Gastrocnemius medialis (tissue), 4 donors: ENCODE results near the gene APOH. TPM values are rescaled to one million over a fixed set of nuclear protein-coding genes. Genes with fewer than 3 reads are reported as not detected.

ENCODE experiments used
- ATAC-seq, 2 donors: fragments of 150-250 bp; one replicate each; pipeline ENCODE4 v1.9.1; 2016
- DNase-seq, 2 donors: peaks; one replicate each; pipeline ENCODE4 v3.0.0-alpha.2; 2019
- H3K27ac ChIP-seq, 4 donors: fragments of 200-600 bp; sonication (generic); 1 replicate in 1 of 4; 2 replicates in 3 of 4; pipeline ENCODE4 v1.5.1; 2016 to 2018; ENCODE audit warnings: mild to moderate bottlenecking in 2 of 4, moderate library complexity in 1 of 4
- H3K27me3 ChIP-seq, 3 donors: fragments of 200-600 bp; sonication (generic) in 2 of 3; 1 replicate in 1 of 3; 2 replicates in 2 of 3; pipeline versions ENCODE4 v1.5.1 to v1.6.0; 2016 to 2019; ENCODE audit warnings: mild to moderate bottlenecking in 1 of 3, moderate library complexity in 1 of 3
- H3K36me3 ChIP-seq, 2 donors: fragments of 200-600 bp; sonication (generic) in 1 of 2; one replicate each; pipeline ENCODE4 v1.5.1; 2017 to 2018
- H3K4me1 ChIP-seq, 2 donors: fragments of 200-600 bp; sonication (generic) in 1 of 2; one replicate each; pipeline ENCODE4 v1.5.1; 2016 to 2017; ENCODE audit warnings: mild to moderate bottlenecking in 2 of 2
- H3K4me3 ChIP-seq, 4 donors: fragments of 200-600 bp; sonication (generic) in 3 of 4; 1 replicate in 1 of 4; 2 replicates in 3 of 4; pipeline ENCODE4 v1.5.1; 2016 to 2019; ENCODE audit warnings: mild to moderate bottlenecking in 2 of 4
- H3K9me3 ChIP-seq, 3 donors: fragments of 200-600 bp; sonication (generic) in 2 of 3; 1 replicate in 1 of 3; 2 replicates in 2 of 3; pipeline ENCODE4 v1.5.1; 2016 to 2019
- CTCF ChIP-seq, 5 experiments: fragments of 450-650 bp in 3 of 5; fragments of 200-600 bp in 2 of 5; sonication (generic) in 2 of 5; IDR thresholded peaks in 4 of 5; conservative IDR thresholded peaks in 1 of 5; 1 replicate in 4 of 5; 2 replicates in 1 of 5; pipeline ENCODE4 v1.5.1; 2016 to 2019; ENCODE audit warnings: antibody characterized with exemption in 5 of 5, mild to moderate bottlenecking in 3 of 5, moderate library complexity in 3 of 5
- POLR2A ChIP-seq, 2 donors: fragments of 450-650 bp; IDR thresholded peaks; one replicate each; pipeline ENCODE4 v1.6.1; 2017; ENCODE audit warnings: antibody characterized with exemption in 2 of 2, mild to moderate bottlenecking in 2 of 2, moderate library complexity in 2 of 2
- in situ Hi-C, 4 donors: fragments of 200-750 bp; cut with MboI; loops; one replicate each; pipeline versions ENCODE4 v1.15.0 to v1.8.0; 2017; ENCODE audit warnings: low sequenced_read_pairs in 4 of 4
- intact Hi-C: fragments of 100-400 bp; cut with DNase I; formaldehyde crosslinking; loops from one replicate; pipeline ENCODE4 v1.15.1; 2023; ENCODE audit warnings: low total_unique reads
- total RNA-seq, 4 donors: library from RNA; depleted of rRNA; stranded (reverse); fragments of >200 nt; gene quantifications; one replicate each; pipeline versions ENCODE4 v1.1.0 to v1.2.3, GENCODE V29; 2016

Gene APOH, protein sequence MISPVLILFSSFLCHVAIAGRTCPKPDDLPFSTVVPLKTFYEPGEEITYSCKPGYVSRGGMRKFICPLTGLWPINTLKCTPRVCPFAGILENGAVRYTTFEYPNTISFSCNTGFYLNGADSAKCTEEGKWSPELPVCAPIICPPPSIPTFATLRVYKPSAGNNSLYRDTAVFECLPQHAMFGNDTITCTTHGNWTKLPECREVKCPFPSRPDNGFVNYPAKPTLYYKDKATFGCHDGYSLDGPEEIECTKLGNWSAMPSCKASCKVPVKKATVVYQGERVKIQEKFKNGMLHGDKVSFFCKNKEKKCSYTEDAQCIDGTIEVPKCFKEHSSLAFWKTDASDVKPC
- total RNA-seq: 10 to 100 TPM in 1 of 4 donors, 1 to 10 TPM in 1, not detected in 2; 4.4 to 11.5 TPM

DNA sequence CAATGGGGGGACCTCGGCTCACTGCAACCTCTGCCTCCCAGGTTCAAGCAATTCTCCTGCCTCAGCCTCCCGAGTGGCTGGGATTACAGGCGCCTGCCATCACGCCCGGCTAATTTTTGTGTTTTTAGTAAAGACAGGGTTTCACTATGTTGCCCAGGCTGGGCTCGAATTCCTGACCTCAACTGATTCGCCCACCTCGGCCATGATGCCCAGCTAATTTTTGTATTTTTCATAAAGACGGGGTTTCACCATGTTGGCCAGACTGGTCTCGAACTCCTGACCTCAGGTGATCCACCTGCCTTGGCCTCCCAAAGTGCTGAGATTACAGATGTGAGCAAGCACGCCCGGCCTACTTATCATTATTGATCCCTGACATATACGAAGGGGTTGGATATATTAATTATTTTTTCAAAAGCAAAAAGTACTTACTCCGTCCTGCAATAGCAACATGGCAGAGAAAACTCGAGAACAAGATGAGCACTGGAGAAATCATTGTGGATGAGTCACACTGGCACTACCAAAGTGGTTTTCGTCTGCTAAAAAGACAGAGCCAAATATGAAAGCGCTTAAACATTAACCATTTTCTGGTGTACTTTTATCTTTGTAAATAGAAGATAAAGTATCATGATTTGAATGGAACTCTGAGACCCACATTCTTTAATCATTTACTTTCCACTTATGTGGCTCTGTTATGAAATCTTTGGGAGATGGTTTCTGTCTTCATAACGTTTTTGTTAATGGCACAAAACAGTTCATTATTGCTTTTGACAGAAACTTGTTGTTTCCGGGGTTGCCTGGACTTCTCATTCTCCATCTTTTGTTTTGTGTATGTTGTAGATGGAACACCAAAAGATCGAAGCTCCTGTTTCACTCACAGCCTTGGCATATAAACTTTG, at the start of gene APOH:
TSS of gene APOH (minus strand) at position 529 of the 896 bp plus-strand sequence. CDS start at position 493, 36 bp downstream.
- H3K4me1 ChIP-seq: no peaks in the 10 kb centered on the region
- no peak for ATAC-seq
- TF ChIP-seq CTCF (IDR thresholded peaks at IDR 0.05 in 4 of 5, conservative IDR thresholded peaks at IDR 0.05 in 1 of 5): no peak
- TF ChIP-seq POLR2A (IDR thresholded peaks at IDR 0.05): no peak
- no peaks in the 10 kb centered on the region for H3K27me3 ChIP-seq
- H3K36me3 ChIP-seq: no peaks in the 10 kb centered on the region
- DNase-seq: no peak
- in situ Hi-C loops (loop anchor here in 1 of 4 donors (25.0 kb wide), 1 partner anchor 683 kb away; no protein-coding TSS in a partner anchor), intact Hi-C loops (no loop called here)
- H3K27ac ChIP-seq: no peak within 1 kb of the TSS
- H3K4me3 ChIP-seq: no peak within 1 kb of the TSS
- H3K9me3 ChIP-seq: no peaks in the 10 kb centered on the region

GRCh38 chr17:66277191-66277590, 48.0 kb upstream of the APOH start:
- in situ Hi-C loops: no loop called here
- H3K36me3 ChIP-seq: no peaks in the 10 kb centered on the region
- intact Hi-C loops: no loop called here
- DNase-seq: no peak
- no peaks in the 10 kb centered on the region for H3K27me3 ChIP-seq
- ATAC-seq: no peak
- H3K27ac ChIP-seq: no peak overlapping the region
- TF ChIP-seq CTCF (IDR thresholded peaks at IDR 0.05 in 4 of 5, conservative IDR thresholded peaks at IDR 0.05 in 1 of 5) (no peak), POLR2A (IDR thresholded peaks at IDR 0.05) (no peak)
- no peaks in the 10 kb centered on the region for H3K4me1 ChIP-seq
- no peak overlapping the region for H3K4me3 ChIP-seq
- H3K9me3 ChIP-seq: no peaks in the 10 kb centered on the region

DNA sequence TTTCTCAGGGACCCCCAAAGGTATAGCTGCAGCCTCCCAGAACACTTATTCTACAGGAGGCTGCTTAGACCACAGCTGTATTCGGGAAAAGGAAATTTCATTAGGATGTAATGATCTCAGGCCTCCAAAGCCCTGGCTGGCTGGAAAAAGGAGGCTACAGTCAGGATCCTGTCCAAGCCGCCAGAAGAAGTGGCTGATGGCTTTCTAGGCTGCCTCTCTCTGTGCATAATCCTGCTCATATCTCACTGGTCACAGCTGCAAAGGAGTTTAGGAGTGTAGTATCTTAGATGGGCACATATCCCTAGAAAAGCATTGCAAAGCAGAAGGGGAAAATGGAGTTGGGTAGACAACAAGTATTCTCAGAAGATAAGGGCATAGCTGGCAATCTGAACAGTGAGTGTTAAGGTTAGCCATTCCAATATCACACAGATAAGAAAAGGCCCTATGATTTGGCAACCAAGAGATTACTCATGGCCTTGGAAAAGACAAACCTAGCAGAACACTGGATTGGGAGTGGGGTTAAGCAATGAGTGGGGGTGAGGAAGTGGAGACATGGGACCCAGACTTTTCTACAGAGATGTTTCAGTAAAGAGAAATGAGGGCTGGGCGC, 47.2 kb upstream of the APOH start:
- no peak for TF ChIP-seq CTCF (IDR thresholded peaks at IDR 0.05 in 4 of 5, conservative IDR thresholded peaks at IDR 0.05 in 1 of 5)
- TF ChIP-seq POLR2A (IDR thresholded peaks at IDR 0.05): no peak
- no peak for ATAC-seq
- H3K27me3 ChIP-seq: no peaks in the 10 kb centered on the region
- no peak overlapping the region for H3K4me3 ChIP-seq
- no peak overlapping the region for H3K27ac ChIP-seq
- no peak for DNase-seq
- in situ Hi-C loops: no loop called here
- no peaks in the 10 kb centered on the region for H3K36me3 ChIP-seq
- no peaks in the 10 kb centered on the region for H3K9me3 ChIP-seq
- intact Hi-C loops: no loop called here
- H3K4me1 ChIP-seq: no peaks in the 10 kb centered on the region

DNA sequence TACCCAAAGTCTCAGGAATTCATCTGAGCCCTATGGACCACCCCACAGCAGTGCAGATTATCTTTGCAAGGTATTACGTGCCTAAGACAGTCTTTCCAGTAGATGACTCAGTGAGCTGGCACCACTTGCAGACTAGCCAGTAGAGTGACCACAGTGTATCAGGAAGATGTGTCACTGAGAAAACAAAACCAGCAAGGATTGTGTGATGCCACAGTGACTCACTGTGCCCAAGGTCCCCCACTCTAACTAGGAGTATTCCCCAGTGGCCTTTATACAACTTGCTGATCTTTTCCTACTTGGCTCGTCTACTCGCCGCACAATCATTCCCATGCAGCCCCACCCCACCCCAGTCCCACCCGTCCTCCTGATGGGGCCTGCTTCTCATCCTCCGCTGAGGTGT, 46.4 kb upstream of the APOH start:
- H3K36me3 ChIP-seq: no peaks in the 10 kb centered on the region
- TF ChIP-seq CTCF (IDR thresholded peaks at IDR 0.05 in 4 of 5, conservative IDR thresholded peaks at IDR 0.05 in 1 of 5) (no peak), POLR2A (IDR thresholded peaks at IDR 0.05) (no peak)
- DNase-seq: no peak
- no peaks in the 10 kb centered on the region for H3K27me3 ChIP-seq
- no peak overlapping the region for H3K27ac ChIP-seq
- H3K9me3 ChIP-seq: no peaks in the 10 kb centered on the region
- in situ Hi-C loops: no loop called here
- ATAC-seq: no peak
- intact Hi-C loops: no loop called here
- no peak overlapping the region for H3K4me3 ChIP-seq
- H3K4me1 ChIP-seq: no peaks in the 10 kb centered on the region
